Retinal pigment epithelial cell (primary cell): ENCODE measurements around the gene CELSR1.
A peak's percentile ranks its signal among the peaks of the same experiment; 100 is the strongest.
"Not testable (repeated sequence)": the region's sequence is repeated elsewhere in the genome, so short reads cannot be mapped to it uniquely, and the experiment has no call there.

Experiments
- DNase-seq: peaks from one replicate; pipeline ENCODE4 v3.0.0-alpha.2; 2010; ENCODE audit warnings: low read depth
- H3K4me3 ChIP-seq: 2 replicates; pipeline ENCODE4 v1.5.1; 2011; ENCODE audit warnings: mild to moderate bottlenecking, low read length, control low read depth, moderate library complexity
- CTCF ChIP-seq: conservative IDR thresholded peaks from 2 replicates; pipeline ENCODE4 v1.5.1; 2011; ENCODE audit warnings: low read depth, low read length, control low read depth, inconsistent platforms

Gene CELSR1

DNA sequence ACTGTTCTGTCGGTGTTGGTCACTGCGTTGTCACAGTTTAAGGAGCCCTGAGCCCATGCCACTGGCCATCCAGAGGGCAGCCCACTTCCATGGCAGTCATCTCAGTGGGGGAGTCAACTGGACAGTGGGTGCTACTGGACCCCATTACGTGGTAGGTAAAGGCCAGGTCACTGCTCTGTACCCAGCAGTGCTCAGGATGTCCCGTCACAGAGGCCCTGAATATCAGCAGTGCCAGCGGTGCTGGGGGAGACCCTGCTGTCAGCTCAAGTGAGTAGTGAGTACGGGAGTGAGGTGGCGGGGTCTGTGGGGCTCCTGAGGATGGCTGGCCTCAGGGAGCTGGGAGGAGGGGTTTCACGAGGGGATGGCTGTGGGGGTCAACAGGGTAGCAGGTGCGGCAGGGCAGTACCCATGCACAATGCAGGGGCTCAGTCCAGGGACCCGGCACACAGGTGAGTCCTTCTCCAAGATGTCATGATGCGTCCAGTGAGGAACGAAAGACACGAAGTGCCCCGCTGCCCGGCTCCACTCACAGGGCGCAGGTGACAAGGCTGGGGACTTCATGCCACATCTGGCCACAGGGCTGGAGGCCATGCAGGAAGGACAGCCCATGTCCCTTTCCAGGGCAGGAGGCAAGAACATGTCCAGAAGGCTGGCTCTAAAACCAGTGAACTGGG, 27.9 kb downstream of the CELSR1 start:
- no peak overlapping the region for H3K4me3 ChIP-seq
- no peak for DNase-seq
- no peak for TF ChIP-seq CTCF

DNA sequence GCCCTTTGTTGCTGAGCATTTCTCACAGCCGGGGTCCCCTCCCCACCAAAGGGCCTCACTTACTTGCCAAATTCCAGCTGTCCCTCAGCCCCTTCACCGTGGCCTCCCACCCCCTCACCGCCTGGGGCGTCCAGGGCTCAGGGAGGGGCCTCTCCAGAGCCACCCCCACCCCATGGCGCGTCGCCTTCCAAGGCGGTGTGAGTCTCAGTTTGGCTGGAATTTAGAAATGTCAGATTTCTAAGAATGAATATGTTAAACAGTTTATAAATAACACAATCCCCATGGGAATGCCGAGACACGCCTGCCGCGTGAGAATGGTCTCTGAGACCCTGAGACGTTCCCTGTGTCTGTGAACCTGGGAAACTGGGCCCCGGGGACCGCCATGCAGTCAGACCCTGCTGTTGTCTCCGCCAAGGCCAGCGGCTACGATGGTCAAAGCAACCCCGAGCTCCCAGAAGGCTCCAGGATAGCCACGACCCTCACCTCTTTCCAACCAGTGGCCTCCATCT, 28.9 kb downstream of the CELSR1 start:
- no peak overlapping the region for H3K4me3 ChIP-seq
- no peak for DNase-seq
- no peak for TF ChIP-seq CTCF

DNA sequence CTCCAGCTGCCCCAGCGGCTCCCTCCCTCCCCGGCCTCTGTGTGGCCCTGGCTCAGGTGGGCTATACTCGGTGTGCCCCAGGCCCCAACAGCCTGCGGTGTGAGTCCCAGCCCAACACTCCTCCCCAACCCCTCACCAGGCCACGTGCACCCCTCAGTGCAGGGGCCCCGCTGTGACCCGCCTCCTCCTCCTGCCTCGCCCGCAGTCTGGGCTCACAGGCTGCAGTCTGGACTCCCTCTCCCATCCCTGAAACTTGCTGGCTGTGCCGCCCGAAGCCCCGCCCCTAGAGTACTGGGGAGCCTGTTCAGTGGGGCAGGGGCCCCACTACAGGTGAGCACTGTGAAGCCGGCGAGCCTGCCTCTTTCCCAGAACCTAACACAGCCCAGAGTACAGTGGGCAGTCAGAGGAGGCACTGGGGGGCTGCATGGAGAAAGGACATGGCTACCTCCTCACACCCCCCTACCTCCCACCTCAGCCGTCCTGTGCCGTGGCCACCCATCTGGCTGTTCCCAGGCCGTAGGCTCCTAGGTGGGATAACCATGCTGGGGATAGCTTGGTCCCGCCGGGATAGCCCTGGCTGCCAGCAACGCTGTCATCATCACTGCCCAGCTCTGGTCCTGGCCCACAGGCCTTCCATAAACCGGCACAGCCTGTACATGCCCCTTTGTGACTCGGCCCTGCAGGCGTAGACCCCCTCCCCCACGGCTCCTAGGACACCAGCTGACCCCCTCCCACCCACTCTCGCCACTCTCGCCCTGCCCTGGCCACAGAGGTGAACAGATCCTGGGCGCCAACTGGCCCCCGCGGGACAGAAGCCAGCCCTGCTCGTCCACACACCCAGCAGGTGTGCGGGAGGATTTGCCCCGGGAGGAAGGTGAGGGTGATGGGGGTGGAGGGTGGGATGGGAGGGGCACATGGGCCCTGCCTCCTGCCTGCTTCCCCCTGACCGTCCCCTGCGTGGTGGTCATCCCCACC, 29.7 kb downstream of the CELSR1 start:
- no peak overlapping the region for H3K4me3 ChIP-seq
- no peak for DNase-seq
- TF ChIP-seq CTCF: no peak

GRCh38 chr22:46504584-46504983, 32.8 kb downstream of the CELSR1 start:
- no peak for DNase-seq
- H3K4me3 ChIP-seq: no peak overlapping the region
- TF ChIP-seq CTCF: no peak

DNA sequence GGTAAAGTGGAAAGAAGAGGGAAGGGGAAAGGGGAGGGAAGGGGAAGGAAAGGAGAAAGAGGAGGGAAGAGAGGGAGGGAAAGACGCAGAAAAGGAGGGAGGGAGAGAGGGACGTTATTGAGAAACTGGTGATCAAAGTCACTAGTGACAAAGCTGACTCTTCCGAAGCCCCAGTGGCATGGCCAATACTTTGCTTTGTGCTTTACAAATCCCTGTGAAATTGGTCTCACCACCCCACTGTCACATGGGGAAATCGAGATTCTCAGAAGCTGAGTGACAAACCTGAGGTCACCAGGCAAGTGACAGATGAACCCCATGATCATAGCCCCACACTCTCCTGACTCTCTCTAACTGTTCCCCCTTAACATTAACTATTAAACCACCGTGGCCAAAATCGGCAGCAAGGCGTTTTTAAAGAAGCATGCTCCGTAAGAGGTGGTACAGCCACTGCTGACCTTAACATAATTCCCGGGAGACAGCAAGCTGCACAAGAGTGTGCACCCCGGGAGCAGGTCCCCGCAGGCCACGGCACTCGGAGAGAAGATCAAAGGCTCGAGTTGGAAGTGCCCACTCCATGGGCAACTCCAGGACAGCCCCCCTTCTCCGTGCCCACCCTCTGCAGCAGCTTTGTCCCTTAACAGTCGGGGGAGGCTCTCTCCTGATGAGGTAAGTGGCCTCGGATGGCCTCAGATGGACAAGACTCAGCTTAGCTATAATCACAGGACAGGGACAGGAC, 34.8 kb downstream of the CELSR1 start:
- TF ChIP-seq CTCF: no peak

GRCh38 chr22:46501701-46502100, 35.7 kb downstream of the CELSR1 start:
- peak; percentile 56 for DNase-seq
- no peak overlapping the region for H3K4me3 ChIP-seq
- no peak for TF ChIP-seq CTCF

More for the DNA sequence above, 34.8 kb downstream of the CELSR1 start:
- H3K4me3 ChIP-seq: no peak overlapping the region
- DNase-seq: no peak

- H3K4me3 ChIP-seq, DNase-seq: not testable (repeated sequence)
Observed at GRCh38 chr22:46501265-46501664, 36.2 kb downstream of the CELSR1 start.
